NCI-H2227 treated with DMSO at 0.1 percent for 48 hours (cell line): ENCODE data around the gene PLGLB2.
"Not testable (repeated sequence)": the region's sequence is repeated elsewhere in the genome, so short reads cannot be mapped to it uniquely, and the experiment has no call there.

ENCODE experiments used
- DNase-seq: peaks from one replicate; lab custom pipeline; 2025; lab: John Stamatoyannopoulos, UW

The PLGLB2 gene

DNA sequence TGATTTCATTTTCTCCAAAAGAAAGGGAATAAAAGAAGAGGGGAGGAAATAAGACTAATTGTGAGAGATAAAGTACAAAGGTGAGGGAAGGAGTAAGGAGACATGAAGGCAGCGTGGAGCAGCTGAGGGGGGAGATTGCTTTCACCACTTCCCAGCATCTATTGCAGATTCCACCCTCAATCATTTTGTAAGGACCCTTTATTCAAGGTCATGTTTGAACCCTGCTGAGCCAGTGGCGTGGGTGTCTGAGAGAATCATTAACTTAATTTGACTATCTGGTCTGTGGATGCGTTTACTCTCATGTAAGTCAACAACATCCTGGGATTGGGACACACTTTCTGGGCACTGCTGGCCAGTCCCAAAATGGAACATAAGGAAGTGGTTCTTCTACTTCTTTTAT lies at the start of gene PLGLB2:
PLGLB2 (plus strand) TSS at position 297 of the 400 bp plus-strand sequence; CDS start at position 364, 67 bp downstream.
- DNase-seq, result not testable (repeated sequence)

DNA sequence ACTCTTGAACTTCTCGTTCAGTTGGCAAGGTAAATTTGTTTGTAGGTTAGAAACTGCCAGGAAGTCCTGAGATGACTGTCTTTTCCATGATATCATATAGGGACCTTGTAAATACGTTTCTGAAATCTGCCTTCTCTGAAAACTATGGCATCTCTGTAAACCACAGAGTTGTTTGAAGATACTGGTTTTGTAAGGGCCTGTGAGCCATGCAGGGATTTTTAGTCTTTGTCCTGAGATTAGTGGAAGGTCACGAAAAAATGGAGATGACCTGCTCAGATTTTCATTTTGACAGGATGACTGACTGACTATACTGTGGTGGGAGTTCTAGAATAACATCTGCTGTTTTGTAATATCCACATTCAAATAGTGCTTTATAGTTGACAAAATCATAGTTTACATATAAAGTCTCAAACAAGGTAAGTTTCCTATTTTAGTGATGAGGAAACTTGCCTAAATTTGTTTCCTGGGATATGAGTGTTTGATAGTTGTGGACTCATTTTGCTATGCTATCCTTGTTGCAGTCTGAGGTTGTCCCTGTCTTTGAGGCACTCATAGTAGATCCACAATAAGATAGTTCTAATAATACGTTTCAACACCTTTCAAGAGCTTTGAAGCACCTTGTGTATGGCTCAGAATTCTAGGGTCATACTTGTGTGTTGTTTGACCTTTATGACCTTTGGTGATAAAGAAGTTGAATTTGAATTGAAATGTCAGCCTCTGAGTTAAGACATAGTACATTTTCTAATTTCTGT lies 43.1 kb upstream of the PLGLB2 start:
- DNase-seq, result not testable (repeated sequence)

DNA sequence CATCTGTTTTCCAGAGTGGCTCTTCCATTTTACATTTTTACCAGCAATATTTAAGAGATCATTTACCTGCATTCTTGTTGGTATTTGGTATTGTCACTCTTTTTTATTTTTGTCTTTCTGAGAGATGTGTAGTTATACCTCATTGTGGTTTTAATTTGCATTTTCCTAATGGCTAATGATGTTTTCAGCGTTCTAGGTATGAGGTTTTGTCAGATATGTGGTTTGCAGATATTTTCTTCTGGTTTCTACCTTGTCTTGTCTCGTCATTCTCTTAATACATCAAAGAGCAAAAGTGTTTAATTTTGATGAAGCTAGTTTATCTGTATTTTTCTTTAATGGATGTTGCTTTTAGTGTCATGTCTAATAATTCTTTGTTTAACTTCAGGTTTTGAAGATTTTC lies 39.5 kb upstream of the PLGLB2 start:
- not testable (repeated sequence) for DNase-seq

DNA sequence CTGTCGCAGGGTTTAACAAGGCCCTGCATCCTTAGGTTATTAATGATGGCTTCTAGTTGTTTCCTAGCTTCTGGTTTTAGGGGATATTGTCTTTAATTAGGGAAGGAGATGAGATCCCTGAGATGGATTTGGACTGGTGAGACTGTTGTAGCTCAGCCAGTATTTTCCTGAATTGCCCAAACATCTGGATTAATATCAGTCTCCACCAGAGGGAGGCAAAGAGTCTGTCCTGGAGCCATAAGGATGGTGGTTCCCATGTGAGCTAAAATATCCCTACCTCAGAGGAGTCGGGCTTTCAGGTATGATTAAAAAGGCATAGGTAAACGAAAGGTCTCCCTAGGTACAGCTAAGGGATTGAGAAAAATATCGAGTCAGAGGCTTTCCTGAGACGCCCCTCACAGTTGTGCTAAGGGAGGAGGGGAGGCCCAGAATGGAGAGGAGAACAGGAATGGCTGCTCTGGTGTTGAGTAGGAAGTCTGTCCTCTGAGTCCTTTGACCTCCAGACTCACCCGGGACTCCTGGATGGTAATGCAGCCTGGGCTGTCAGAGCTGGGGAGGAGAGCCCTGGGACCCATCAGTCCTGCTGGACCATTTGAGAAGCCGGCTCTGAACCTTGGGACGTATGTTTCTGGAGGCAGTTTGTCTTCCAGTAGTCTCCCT lies 19.8 kb upstream of the PLGLB2 start:
- not testable (repeated sequence) for DNase-seq

DNA sequence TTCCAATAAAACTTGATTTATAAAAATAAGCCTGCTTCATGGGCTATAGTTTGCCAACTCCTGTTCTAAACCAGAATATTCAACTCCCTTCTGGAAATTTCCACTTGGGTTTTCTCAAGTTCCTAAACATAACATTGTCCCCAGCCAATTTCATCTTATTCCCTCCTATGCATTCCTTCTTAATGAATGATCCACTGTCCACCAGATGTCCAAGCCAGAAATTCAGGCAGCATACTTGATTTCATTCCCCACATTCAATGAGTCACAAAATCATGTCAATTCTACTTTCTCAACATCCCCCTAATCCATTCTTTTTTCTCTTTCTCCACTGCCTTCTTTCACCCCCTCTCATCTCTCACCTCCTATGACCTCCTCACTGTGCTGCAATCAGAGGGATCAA lies 7.0 kb upstream of the PLGLB2 start:
- not testable (repeated sequence) for DNase-seq

DNA sequence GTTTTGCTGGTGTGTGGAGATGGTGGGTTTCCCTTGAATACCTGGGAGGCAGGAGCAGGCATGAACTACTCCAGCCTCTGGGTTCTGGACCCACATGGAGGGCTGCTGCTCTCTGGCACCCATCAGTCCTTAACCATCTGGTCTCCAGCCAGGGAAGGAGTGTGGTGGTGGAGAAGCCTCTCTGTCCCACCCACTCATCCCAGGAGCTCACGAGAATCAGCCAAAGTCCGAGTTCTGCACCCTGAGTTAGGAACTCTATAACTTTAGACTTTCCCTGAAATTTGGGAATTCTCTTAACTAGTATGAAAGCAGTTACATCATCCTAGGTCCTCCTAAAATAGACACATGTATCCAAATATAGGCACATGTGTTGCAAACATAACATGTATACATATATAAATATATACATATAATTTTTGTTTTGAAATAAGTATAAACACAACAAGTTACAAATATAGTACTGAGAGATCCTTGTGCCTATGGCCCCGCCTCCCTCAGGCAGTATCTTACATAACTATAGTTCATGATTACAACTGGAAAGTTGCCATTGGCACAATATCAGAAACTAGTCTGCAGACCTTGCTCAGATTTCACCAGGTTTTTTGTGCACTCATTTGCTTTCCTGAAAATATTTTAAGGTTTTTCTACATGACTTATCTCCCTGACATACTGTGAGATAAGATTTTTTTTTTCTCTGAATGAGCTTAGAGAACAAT lies 5.3 kb upstream of the PLGLB2 start:
- not testable (repeated sequence) for DNase-seq

DNA sequence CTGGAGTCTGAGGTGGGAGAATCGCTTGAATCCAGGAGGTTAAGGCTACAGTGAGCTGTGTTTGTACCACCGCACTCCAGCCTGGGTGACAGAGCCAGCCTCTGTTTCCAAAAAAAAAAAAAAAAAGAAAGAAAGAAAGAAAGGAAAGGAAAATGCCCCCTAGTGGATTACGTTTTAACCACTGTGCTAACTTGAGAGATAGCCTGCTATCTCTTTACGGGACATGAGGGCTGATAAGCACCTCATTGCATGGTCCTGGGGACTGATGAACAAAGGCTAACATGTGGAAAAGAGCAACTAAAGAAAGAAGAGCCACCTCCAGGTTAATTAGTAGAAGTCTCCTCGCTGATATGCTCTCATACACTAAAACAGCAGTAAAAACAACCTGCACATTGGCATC lies 4.2 kb upstream of the PLGLB2 start:
- not testable (repeated sequence) for DNase-seq

DNA sequence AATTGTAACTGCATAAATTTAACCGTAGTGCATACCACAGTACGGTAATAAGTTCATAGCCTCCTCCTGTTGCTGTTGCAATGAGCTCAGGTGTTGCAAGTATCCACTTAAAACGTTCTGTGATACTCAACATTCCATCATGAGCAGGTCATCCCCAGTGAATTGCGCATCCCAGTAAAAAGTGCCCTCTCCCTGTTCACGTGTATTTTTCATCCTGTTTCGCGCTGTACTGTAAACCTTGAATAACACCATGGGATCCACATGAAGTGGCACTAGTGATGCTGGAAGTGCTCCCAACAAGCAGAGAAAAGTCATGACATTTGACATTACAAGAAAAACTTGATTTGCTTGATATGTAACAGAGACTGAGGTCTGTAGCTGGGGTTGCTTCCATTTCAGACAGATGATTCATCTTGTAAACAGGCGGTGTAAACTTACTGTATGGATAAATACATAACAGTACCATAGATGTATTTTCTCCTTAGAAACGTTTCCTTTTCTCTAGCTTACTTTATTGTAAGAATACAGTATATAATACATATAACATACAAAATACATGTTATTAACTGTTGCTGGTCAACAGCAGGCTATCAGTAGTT lies 2.4 kb upstream of the PLGLB2 start:
- not testable (repeated sequence) for DNase-seq

DNA sequence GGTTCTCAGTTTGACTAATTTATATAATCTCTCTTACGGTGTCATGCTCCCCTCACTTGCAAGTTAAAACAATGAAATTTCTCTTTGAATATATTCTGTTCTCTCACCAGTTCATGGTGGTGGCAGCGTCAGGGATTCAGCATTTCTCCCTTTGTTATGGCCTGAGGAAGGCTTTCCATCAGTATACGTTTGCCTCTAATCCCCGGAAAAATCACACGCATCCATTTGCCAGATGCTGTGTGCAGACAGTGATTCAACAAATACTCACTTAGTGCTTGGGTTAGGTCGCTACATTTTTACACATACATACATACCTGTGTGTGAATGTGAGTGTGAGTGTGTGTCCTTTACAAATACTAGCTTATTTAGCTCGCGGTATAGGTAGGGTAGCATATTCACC lies 637 bp downstream of the PLGLB2 start:
- DNase-seq, result not testable (repeated sequence)

DNA sequence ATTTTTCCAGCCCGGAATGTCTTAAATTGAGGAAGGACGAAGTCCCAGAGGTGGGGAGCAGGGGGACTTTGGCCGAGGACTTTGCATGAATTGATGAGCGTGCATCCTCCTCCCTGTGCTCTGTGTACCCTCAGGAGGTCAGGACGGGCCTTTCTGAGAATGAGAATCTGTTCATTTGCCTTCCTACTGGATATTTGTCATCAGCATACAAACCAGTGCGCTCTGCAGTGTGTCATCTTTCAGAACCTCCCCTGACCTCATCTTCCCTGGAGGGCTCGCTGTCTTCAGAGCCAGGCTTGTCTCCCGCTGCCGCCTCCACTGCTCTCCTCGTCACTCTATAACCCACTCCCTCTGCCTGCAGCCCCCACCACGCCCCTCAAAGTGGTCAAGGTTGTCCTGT lies 2.7 kb downstream of the PLGLB2 start:
- not testable (repeated sequence) for DNase-seq

DNA sequence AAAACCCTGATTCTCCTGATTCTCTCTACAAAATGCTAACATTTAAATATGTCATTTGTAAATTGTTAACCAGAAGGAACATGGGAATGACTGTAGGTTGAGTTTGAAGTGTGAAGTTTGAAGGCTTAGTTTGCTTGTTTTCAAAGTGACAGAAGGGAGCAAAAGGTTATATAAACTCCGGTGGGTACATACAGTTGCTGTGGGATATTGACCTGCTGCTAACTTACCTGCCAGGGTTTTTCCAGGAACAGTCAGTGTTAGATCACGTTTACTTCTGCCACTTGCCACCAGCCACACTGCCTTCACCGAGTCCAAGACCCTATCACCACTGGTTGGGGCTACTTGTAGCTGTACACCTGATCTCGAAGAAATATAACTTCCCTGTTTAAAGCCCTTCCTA lies 6.9 kb downstream of the PLGLB2 start:
- not testable (repeated sequence) for DNase-seq
